GM12878 (cell line): ENCODE measurements around the gene GFRA1. TPM values are rescaled to one million over a fixed set of nuclear protein-coding genes. Genes with fewer than 3 reads are reported as not detected.

Experiments
- CBX5 ChIP-seq: sonication (generic); IDR thresholded peaks from 2 replicates; pipeline ENCODE4 v1.6.1; 2016; ENCODE audit warnings: low read depth, moderate library complexity, mild to moderate bottlenecking, inconsistent platforms
- JUNB ChIP-seq: IDR thresholded peaks from 2 replicates; pipeline ENCODE4 v1.6.1; 2016; ENCODE audit warnings: antibody characterized with exemption, mild to moderate bottlenecking
- KDM1A ChIP-seq: fragments of 200-600 bp; sonication (generic); IDR thresholded peaks from 2 replicates; pipeline ENCODE4 v1.6.1; 2016; ENCODE audit warnings: borderline replicate concordance
- LARP7 ChIP-seq: fragments of 450-650 bp; IDR thresholded peaks from 2 replicates; pipeline ENCODE4 v1.6.1; 2017; ENCODE audit warnings: mild to moderate bottlenecking
- MEF2B ChIP-seq: fragments of 450-650 bp; IDR thresholded peaks from 2 replicates; pipeline ENCODE4 v1.6.1; 2018; ENCODE audit warnings: mild to moderate bottlenecking, moderate library complexity; ENCODE audit not compliant: partially characterized antibody, poor library complexity, severe bottlenecking
- MYB ChIP-seq: fragments of 150-350 bp; IDR thresholded peaks from 2 replicates; pipeline ENCODE4 v1.6.1; 2014; ENCODE audit warnings: mild to moderate bottlenecking, low read depth, low read length, borderline replicate concordance
- NR2C2 ChIP-seq: IDR thresholded peaks from 2 replicates; pipeline ENCODE4 v1.6.1; 2011; ENCODE audit warnings: borderline replicate concordance, low read depth; ENCODE audit not compliant: control insufficient read depth, insufficient read length
- SPI1 ChIP-seq: IDR thresholded peaks from 2 replicates; pipeline ENCODE4 v1.6.1; 2011; ENCODE audit warnings: low read depth, mild to moderate bottlenecking, low read length, moderate library complexity, borderline replicate concordance; ENCODE audit not compliant: insufficient read depth
- TCF12 ChIP-seq: IDR thresholded peaks from 2 replicates; pipeline ENCODE4 v1.6.1; 2011; ENCODE audit warnings: low read depth, mild to moderate bottlenecking, low read length
- YBX1 ChIP-seq: fragments of 450-650 bp; IDR thresholded peaks from 2 replicates; pipeline ENCODE4 v1.6.1; 2016; ENCODE audit warnings: antibody characterized with exemption
- polyA plus RNA-seq, 11 experiments: library from polyadenylated mRNA; depleted of rRNA in 4 of 11; unstranded in 6 of 11; stranded (reverse) in 5 of 11; fragments of >200 nt; fragmentation: Nextera tagmentation in 4 of 11; fragmentation: Illumina TruSeq in 1 of 11; extraction: Ambion mirVana in 4 of 11; extraction: Trizol in 1 of 11; gene quantifications; 1 replicate in 1 of 11; 2 replicates in 10 of 11; pipeline versions ENCODE4 v1.2.1 to v1.2.3, GENCODE V29; 2011 to 2016; ENCODE audit warnings: inconsistent platforms in 2 of 11, missing spikeins in 2 of 11, low read depth in 1 of 11
- total RNA-seq, 4 experiments: library from RNA; depleted of rRNA in 3 of 4; stranded (reverse); fragments of >200 nt in 3 of 4; fragmentation: Illumina TruSeq in 1 of 4; extraction: Trizol in 1 of 4; gene quantifications; 2 replicates each; pipeline versions ENCODE4 v1.2.1 to v1.2.3, GENCODE V29; 2013 to 2021
- TF ChIP-seq, protein P1 (sequence below): fragments of 450-650 bp; IDR thresholded peaks from 2 replicates; pipeline ENCODE4 v1.6.1; 2016; ENCODE audit warnings: mild to moderate bottlenecking, moderate library complexity, borderline replicate concordance
- TF ChIP-seq, protein P2 (sequence below): fragments of 450-650 bp; IDR thresholded peaks from 2 replicates; pipeline ENCODE4 v1.6.1; 2014; ENCODE audit warnings: mild to moderate bottlenecking
- TF ChIP-seq, protein P3 (sequence below): fragments of 450-650 bp; formaldehyde crosslinking; IDR thresholded peaks from 2 replicates; pipeline ENCODE4 v1.4.0; 2020; ENCODE audit warnings: mild to moderate bottlenecking, moderate library complexity

GFRA1 gene
- total and polyA plus RNA-seq, 10 of the 15 experiments (the other 5 are each of a cell fraction or from before 2014, with no cell fraction given): 0.05 to 0.19 TPM; not detected in 8

DNA sequence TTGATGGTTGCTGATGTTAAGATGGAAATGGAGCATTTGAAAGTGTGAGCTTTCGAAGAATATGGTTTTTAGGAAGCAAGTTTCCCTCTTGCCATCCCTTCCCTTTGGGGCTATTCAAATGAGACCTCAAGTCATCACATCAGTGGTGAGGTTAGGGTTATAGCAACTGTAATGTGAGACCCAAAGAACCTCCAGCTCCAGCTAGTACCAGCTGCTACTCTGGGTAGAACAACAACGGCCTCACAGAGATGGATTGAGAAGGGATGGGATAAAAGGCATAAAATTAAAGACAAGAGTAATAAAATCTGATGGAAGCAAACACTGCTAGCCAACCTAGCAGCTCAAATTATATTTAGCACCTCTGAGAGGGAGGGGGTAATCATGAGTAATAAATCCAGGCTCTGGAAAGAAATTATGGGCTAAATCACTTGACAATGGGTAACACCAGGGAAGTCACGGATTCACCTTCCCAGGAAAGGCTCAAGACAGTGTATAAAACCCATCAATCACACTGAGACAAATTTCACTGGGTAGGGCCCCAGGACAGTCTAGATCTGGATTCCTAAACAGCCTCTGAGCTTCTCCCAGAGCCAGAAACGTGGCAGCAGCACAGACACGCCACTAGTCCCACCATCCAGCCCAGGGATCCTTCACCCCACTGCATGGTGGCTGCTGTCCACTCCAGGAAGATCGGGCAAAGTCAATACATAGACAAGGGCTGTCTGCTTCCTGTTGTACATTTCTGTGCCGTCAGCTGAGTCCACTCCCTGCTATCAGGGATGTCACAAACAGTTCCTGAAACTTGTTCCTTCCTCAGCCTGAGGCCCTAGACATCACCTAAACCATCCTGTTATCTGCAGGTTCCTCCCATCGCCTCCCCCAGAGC is 151.1 kb downstream of the GFRA1 start (continued):
- TF ChIP-seq, protein P1, sequence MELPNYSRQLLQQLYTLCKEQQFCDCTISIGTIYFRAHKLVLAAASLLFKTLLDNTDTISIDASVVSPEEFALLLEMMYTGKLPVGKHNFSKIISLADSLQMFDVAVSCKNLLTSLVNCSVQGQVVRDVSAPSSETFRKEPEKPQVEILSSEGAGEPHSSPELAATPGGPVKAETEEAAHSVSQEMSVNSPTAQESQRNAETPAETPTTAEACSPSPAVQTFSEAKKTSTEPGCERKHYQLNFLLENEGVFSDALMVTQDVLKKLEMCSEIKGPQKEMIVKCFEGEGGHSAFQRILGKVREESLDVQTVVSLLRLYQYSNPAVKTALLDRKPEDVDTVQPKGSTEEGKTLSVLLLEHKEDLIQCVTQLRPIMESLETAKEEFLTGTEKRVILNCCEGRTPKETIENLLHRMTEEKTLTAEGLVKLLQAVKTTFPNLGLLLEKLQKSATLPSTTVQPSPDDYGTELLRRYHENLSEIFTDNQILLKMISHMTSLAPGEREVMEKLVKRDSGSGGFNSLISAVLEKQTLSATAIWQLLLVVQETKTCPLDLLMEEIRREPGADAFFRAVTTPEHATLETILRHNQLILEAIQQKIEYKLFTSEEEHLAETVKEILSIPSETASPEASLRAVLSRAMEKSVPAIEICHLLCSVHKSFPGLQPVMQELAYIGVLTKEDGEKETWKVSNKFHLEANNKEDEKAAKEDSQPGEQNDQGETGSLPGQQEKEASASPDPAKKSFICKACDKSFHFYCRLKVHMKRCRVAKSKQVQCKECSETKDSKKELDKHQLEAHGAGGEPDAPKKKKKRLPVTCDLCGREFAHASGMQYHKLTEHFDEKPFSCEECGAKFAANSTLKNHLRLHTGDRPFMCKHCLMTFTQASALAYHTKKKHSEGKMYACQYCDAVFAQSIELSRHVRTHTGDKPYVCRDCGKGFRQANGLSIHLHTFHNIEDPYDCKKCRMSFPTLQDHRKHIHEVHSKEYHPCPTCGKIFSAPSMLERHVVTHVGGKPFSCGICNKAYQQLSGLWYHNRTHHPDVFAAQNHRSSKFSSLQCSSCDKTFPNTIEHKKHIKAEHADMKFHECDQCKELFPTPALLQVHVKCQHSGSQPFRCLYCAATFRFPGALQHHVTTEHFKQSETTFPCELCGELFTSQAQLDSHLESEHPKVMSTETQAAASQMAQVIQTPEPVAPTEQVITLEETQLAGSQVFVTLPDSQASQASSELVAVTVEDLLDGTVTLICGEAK: no peak
- no peak for TF ChIP-seq MEF2B
- TF ChIP-seq TCF12: no peak
- TF ChIP-seq, protein P2, sequence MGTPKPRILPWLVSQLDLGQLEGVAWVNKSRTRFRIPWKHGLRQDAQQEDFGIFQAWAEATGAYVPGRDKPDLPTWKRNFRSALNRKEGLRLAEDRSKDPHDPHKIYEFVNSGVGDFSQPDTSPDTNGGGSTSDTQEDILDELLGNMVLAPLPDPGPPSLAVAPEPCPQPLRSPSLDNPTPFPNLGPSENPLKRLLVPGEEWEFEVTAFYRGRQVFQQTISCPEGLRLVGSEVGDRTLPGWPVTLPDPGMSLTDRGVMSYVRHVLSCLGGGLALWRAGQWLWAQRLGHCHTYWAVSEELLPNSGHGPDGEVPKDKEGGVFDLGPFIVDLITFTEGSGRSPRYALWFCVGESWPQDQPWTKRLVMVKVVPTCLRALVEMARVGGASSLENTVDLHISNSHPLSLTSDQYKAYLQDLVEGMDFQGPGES: no peak
- no peak for TF ChIP-seq NR2C2
- no peak for TF ChIP-seq MYB
- TF ChIP-seq, protein P3, sequence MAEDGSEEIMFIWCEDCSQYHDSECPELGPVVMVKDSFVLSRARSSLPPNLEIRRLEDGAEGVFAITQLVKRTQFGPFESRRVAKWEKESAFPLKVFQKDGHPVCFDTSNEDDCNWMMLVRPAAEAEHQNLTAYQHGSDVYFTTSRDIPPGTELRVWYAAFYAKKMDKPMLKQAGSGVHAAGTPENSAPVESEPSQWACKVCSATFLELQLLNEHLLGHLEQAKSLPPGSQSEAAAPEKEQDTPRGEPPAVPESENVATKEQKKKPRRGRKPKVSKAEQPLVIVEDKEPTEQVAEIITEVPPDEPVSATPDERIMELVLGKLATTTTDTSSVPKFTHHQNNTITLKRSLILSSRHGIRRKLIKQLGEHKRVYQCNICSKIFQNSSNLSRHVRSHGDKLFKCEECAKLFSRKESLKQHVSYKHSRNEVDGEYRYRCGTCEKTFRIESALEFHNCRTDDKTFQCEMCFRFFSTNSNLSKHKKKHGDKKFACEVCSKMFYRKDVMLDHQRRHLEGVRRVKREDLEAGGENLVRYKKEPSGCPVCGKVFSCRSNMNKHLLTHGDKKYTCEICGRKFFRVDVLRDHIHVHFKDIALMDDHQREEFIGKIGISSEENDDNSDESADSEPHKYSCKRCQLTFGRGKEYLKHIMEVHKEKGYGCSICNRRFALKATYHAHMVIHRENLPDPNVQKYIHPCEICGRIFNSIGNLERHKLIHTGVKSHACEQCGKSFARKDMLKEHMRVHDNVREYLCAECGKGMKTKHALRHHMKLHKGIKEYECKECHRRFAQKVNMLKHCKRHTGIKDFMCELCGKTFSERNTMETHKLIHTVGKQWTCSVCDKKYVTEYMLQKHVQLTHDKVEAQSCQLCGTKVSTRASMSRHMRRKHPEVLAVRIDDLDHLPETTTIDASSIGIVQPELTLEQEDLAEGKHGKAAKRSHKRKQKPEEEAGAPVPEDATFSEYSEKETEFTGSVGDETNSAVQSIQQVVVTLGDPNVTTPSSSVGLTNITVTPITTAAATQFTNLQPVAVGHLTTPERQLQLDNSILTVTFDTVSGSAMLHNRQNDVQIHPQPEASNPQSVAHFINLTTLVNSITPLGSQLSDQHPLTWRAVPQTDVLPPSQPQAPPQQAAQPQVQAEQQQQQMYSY (CRISPR knock-in tag): no peak
- TF ChIP-seq YBX1: no peak
- no peak for TF ChIP-seq CBX5
- TF ChIP-seq LARP7: no peak
- TF ChIP-seq JUNB: no peak
- TF ChIP-seq KDM1A: no peak
- TF ChIP-seq SPI1: no peak
